HG03159 (cell line): Measurements from ENCODE around the gene KIR2DL4.
"Not testable (repeated sequence)": the region's sequence is repeated elsewhere in the genome, so short reads cannot be mapped to it uniquely, and the experiment has no call there.

Source experiments
- ATAC-seq: cut with Tn5 transposase; IDR thresholded peaks from one replicate; pipeline ENCODE4 v1.9.1; 2021; ENCODE audit warnings: mild to moderate bottlenecking, moderate library complexity; ENCODE audit not compliant: unreplicated experiment

Gene KIR2DL4

DNA sequence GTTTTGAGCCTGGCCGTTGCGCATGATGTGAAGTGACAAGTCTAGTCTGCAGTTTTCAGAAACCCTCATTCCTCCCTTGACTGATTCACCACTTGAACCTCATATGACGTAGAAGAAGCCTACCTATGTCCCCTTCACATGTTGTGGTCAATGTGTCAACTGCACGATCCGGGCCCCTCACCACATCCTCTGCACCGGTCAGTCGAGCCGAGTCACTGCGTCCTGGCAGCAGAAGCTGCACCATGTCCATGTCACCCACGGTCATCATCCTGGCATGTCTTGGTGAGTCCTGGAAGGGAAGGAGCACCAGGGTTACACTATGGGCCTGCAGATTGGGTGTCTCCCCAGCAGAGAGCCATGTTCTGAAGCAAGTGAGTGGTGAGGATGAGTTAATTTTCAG, at the start of gene KIR2DL4:
KIR2DL4 (plus strand) TSS at position 201 of the 400 bp plus-strand sequence; CDS start at position 243, 42 bp downstream.
- no peak for ATAC-seq

DNA sequence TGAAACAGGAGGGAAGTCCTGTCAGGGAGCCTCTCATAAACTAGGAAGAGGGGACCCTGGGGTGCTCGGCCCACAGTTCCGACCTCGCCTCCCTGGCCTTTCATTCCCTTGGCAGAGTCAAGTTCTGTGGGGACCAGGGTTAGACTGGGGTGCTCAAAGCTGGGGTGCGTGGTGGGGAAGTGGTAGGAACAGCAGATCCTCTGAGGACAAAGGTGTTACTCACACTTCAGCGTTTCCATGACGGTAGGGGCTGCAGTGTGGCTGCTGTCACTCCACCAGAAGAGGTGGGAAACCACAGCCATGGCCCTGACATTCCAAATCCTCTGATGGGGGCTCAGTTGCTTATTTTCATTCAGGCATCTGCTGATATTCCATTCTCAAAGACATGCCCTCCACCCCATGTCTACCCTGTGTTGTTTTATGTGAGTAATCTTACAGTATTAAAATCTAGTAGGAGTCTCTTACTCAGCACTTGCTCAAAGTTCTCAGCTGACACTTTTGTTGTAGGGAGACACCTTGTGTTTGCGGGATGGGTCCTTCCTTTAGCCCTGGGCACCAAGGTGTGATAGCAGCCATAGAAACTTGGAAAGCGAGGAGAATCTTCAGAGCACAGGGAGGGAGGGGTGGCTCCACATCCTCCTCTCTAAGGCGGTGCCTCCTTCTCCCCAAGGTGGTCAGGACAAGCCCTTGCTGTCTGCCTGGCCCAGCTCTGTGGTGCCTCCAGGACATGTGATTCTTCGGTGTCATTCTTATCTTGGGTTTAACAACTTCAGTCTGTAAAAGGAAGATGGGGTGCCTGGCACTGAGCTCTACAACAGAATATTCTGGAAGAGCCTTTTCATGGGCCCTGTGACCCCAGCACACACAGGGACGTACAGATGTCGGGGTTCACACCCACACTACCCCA, 47.0 kb upstream of the KIR2DL4 start:
- ATAC-seq, result not testable (repeated sequence)

DNA sequence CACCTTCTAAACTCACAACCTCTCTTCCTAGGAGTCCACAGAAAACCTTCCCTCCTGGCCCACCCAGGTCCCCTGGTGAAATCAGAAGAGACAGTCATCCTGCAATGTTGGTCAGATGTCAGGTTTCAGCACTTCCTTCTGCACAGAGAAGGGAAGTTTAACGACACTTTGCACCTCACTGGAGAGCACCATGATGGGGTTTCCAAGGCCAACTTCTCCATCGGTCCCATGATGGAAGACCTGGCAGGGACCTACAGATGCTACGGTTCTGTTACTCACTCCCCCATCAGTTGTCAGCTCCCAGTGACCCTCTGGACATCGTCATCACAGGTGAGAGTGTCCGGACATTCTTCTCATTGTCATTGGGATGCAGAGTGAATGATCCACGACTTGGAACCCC, 44.8 kb upstream of the KIR2DL4 start:
- not testable (repeated sequence) for ATAC-seq

DNA sequence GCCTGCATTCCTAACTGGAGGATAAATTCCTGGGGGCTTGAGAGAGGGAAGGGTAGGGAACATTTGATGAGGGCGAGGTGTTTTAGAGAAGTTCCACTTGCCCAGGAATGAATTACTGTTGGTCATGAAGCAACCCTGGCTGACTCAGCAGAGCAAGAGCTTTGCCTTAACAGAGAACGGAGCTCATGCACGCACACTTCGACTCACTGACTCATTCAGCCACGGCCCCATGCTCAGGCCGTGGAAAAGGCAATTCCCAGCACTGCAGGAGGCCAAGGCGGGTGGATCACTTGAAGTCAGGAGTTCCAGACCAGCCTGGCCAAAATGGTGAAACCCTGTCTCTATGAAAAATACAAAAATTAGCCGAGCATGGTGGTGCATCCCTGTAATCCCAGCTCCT, 39.2 kb upstream of the KIR2DL4 start:
- ATAC-seq, result not testable (repeated sequence)

DNA sequence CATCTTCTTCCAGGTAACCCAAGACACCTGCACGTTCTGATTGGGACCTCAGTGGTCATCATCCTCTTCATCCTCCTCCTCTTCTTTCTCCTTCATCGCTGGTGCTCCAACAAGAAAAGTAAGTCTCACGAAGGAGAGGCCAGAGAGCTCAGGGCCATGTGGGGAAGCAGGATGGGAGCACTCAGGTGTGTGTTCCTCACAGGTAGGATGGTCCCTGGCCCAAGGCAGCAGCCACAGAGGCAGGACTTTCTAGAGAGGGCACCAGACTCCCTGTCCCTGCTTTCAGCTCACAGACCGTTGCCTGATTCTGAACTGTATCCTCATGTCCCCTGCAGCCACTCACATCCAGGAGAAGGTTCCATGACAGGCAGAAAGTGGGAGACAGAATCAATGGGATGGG, 36.9 kb upstream of the KIR2DL4 start:
- ATAC-seq, result not testable (repeated sequence)

DNA sequence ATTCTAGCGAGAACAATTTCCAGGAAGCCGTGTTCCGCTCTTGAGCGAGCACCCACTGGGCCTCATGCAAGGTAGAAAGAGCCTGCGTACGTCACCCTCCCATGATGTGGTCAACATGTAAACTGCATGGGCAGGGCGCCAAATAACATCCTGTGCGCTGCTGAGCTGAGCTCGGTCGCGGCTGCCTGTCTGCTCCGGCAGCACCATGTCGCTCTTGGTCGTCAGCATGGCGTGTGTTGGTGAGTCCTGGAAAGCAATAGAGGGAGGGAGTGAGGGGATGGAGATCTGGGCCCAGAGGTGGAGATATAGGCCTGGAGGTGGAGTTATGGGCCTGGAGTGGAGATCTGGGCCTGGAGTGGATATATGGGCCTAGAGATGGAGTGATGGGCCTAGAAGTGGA, 33.8 kb upstream of the KIR2DL4 start, which contains the start of gene KIR2DL1:
KIR2DL1 (plus strand) TSS at position 148 of the 400 bp plus-strand sequence; CDS start at position 206, 58 bp downstream.
- not testable (repeated sequence) for ATAC-seq

DNA sequence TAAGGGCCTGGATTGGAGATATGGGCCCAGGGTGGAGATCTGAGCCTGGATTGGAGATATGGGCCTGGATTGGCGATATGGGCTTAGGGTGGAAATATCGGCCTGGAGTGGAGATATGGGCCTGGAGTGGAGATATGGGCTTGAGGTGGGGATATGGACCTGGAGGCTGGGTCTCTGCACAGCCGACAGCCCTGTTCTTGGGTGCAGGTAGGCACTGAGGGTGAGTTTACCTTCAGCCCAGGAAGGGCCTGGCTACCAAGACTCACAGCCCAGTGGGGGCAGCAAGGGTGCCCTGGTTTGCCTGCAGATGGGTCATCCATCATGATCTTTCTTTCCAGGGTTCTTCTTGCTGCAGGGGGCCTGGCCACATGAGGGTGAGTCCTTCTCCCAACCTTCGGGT, 32.9 kb upstream of the KIR2DL4 start:
- ATAC-seq, result not testable (repeated sequence)

DNA sequence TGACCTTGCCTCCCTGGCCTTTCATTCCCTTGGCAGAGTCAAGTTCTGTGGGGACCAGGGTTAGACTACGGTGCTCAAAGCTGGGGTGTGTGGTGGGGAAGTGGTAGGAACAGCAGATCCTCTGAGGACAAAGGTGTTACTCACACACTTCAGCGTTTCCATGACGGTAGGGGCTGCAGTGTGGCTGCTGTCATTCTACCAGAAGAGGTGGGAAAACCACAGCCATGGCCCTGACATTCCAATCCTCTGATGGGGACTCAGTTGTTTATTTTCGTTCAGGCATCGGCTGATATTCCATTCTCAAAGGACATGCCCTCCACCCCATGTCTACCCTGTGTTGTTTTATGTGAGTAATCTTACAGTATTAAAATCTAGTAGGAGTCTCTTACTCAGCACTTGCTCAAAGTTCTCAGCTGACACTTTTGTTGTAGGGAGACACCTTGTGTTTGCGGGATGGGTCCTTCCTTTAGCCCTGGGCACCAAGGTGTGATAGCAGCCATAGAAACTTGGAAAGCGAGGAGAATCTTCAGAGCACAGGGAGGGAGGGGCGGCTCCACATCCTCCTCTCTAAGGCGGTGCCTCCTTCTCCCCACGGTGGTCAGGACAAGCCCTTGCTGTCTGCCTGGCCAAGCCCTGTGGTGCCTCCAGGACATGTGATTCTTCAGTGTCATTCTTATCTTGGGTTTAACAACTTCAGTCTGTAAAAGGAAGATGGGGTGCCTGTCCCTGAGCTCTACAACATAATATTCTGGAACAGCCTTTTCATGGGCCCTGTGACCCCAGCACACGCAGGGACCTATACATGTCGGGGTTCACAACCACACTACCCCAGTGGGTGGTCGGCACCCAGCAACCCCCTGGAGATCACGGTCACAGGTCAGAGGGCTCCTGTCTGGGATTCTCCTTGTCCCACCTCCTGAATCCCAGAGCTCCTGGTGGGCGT, 32.1 kb upstream of the KIR2DL4 start:
- ATAC-seq, result not testable (repeated sequence)

DNA sequence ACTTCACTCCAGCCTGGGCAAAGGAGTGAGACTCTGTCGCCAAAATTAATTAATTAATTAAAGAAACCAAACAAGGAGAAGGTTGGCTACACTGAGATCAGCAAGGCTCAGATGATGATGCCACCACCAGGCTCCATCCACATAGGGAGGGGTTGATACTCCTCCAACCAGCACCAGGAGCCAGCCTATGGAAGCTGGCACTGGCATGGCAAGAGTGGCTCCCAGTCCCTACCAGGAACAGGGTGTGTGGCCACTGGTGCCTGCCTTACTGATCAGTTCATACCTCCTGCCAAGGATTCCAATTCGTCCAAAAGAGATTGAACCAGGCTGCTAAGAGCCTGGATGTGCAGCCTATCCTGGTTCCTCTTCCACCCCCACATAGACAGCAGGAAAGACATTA, 30.7 kb upstream of the KIR2DL4 start:
- not testable (repeated sequence) for ATAC-seq

DNA sequence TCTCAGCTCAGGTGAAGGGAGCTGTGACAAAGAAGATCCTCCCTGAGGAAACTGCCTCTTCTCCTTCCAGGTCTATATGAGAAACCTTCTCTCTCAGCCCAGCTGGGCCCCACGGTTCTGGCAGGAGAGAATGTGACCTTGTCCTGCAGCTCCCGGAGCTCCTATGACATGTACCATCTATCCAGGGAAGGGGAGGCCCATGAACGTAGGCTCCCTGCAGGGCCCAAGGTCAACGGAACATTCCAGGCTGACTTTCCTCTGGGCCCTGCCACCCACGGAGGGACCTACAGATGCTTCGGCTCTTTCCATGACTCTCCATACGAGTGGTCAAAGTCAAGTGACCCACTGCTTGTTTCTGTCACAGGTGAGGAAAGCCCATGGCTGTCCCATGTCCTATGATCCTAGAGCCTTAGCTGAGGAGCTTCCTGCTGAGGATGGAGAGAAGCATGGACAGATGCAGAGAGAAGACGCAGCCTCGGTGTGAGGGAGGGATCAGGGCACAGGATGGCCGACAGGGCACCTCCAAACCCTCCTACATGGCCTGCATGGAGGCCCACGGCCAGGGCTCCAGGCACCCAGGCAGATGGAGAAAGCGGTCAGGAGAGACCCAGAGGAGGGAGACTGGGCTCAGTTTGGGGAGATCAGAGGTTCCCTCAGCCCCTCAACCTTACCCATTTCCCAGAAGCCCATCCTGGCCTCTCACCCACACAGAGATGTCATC, 28.2 kb upstream of the KIR2DL4 start:
- not testable (repeated sequence) for ATAC-seq

DNA sequence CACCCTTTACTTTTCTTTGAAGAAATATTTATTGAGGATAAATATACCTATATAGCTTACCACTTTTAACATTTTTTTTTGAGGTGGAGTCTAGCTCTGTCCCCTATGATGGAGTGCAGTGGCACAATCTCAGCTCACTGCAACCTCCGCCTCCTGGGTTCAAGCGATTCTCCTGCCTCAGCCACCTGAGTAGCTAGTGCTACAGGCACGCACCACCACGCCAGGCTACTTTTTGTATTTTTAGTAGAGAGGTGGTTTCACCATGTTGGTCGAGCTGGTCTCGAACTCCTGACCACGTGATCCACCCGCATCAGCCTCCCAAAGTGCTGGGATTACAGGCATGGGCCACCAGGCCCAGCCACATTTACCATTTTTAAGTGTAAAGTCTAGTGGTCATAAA, 27.6 kb upstream of the KIR2DL4 start:
- not testable (repeated sequence) for ATAC-seq

DNA sequence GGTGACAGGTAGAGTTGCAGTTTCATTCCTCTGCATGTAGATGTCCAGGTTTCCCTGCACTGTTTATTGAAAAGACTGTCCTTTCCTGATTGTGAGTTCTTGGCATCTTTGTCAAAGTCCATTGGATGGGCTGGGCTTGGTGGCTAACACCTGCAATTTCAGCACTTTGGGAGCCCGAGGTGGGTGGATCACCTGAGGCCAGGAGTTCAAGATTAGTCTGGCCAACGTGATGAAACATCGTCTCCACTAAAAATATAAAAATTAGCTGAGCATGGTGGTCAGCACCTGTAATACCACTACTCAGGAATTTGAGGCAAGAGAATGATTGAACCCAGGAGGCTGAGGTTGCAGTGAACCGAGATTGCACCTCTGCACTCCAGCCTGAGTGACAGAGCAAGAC, 25.6 kb upstream of the KIR2DL4 start:
- ATAC-seq, result not testable (repeated sequence)

DNA sequence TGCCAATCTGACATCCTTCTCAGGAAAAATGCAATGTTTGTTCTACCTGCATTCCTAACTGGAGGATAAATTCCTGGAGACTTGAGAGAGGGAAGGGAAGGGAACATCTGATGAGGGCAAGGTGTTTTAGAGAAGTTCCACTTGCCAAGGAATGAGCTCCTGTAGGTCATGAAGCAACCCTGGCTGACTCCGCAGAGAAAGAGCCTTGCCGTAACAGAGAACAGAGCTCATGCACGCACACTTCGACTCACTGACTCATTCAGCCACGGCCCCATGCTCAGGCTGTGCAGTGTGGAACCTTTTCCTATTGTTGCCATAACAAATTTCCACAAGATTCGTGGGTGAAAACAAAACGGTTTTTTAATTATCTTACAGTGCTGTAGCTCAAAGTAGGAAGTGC, 24.5 kb upstream of the KIR2DL4 start:
- not testable (repeated sequence) for ATAC-seq

DNA sequence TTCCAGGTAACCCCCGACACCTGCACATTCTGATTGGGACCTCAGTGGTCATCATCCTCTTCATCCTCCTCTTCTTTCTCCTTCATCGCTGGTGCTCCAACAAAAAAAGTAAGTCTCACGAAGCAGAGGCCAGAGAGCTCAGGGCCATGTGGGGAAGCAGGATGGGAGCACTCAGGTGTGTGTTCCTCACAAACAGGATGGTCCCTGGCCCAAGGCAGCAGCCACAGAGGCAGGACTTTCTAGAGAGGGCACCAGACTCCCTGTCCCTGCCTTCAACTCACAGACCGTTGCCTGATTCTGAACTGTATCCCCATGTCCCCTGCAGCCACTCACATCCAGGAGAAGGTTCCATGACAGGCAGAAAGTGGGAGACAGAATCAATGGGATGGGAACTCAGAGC, 20.5 kb upstream of the KIR2DL4 start:
- ATAC-seq, result not testable (repeated sequence)

DNA sequence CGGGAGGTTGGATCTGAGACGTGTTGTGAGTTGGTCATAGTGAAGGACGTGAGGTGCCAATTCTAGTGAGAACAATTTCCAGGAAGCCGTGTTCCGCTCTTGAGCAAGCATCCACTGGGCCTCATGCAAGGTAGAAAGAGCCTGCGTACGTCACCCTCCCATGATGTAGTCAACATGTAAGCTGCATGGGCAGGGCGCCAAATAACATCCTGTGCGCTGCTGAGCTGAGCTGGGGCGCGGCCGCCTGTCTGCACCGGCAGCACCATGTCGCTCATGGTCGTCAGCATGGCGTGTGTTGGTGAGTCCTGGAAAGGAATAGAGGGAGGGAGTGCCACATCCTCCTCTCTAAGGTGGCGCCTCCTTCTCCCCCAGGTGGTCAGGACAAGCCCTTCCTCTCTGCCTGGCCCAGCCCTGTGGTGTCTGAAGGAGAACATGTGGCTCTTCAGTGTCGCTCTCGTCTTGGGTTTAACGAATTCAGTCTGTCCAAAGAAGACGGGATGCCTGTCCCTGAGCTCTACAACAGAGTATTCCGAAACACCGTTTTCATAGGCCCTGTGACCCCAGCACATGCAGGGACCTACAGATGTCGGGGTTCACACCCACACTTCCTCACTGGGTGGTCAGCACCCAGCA, 17.2 kb upstream of the KIR2DL4 start:
- ATAC-seq, result not testable (repeated sequence)

DNA sequence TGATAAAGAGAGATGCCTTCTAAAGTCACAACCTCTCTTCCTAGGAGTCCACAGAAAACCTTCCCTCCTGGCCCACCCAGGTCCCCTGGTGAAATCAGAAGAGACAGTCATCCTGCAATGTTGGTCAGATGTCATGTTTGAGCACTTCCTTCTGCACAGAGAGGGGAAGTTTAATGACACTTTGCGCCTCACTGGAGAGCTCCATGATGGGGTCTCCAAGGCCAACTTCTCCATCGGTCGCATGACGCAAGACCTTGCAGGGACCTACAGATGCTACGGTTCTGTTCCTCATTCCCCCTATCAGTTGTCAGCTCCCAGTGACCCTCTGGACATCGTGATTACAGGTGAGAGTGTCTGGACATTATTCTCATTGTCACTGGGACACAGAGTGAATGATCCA, 15.3 kb upstream of the KIR2DL4 start:
- not testable (repeated sequence) for ATAC-seq

DNA sequence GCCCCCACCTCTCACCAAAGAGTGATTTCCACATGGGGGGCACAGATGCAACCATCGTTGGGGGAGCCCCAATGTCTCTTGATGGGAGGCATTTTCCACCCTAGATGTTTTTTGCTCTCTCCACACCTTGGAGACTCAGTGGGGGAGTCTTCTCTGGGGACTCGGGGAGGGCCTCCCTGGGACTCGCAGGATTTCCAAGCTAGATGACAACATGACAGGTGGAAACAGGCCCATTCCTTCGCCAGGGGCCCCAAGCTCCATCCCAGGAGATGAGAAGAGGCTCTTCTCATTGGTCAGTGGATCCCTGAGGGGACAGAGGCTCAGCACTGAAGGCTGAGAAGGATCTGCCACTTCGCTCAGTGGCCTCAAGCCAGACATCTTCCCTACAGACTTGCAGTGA, 12.7 kb upstream of the KIR2DL4 start:
- no peak for ATAC-seq

DNA sequence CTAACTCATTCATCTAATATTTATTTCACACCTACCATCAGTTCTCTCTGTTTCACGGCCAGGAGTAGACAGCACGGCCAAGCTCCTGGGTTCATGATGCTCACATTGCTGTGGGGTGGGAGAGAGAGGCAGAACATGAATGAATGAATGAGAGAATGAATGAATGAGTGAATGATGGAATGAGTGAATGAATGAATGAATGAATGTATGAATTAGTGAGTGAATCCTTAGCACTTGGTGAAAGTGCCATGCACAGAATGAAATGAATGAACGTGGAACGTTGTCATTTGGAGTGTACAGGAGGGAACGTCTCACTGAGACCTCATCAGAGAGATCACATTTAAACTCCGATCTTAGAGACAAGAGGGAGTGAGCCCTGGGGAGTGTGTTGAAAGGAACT, 11.9 kb upstream of the KIR2DL4 start:
- no peak for ATAC-seq

DNA sequence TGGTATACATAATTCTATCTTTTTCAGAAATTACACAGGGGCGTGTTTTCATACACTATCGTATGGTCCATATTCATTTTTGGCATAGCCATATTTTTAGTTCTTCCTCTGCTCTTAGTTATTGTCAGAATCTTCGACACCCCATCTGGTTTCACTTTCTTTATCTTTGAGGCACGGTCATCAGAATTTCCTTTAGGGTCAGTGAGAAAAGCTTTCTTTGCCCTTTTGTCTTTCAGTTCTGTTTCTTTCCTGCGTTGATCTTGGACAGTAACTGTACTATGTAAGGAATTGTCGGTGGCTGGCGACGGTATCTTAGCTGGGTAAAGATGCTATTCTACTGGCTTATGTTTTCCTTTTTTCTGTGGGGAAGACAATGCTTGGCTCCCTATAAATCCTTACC, 10.6 kb upstream of the KIR2DL4 start:
- ATAC-seq, result no peak

DNA sequence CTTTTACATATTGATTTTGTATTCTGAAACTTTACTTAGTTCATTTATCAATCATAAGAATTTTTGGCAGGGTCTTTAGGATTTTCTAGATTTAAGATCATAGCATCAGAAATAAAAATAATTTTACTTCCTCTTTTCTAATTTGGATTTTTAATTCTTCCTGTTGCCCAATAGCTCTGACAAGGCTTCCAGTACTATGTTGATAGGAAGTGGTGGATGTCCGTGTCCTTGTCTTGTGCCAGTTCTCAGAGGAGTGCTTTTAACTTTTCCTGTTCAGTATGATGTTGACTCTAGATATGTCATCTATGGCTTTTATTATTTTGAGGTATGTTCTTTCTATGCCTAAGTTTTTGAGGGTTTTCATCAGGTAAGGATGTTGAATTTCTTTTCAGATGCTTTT, 7.7 kb upstream of the KIR2DL4 start:
- ATAC-seq, result no peak
